Measurements from ENCODE around the gene PIAS1.

- no peak for TF ChIP-seq EZH2 (optimal IDR thresholded peaks at IDR 0.05; ENCODE audit: low read depth, low read length)
- TF ChIP-seq CTCF (IDR thresholded peaks at IDR 0.05; ENCODE audit: low read length) = no peak
Observed at GRCh38 chr15:68106656-68107055, 52.5 kb downstream of the PIAS1 start.
